NCI-H2196 (cell line): ENCODE measurements around the gene RBM44.
"Not testable (repeated sequence)": the region's sequence is repeated elsewhere in the genome, so short reads cannot be mapped to it uniquely, and the experiment has no call there.

Experiments
- DNase-seq: peaks from one replicate; lab custom pipeline; 2025; ENCODE audit not compliant: unreplicated experiment; lab: John Stamatoyannopoulos, UW

The RBM44 gene, protein sequence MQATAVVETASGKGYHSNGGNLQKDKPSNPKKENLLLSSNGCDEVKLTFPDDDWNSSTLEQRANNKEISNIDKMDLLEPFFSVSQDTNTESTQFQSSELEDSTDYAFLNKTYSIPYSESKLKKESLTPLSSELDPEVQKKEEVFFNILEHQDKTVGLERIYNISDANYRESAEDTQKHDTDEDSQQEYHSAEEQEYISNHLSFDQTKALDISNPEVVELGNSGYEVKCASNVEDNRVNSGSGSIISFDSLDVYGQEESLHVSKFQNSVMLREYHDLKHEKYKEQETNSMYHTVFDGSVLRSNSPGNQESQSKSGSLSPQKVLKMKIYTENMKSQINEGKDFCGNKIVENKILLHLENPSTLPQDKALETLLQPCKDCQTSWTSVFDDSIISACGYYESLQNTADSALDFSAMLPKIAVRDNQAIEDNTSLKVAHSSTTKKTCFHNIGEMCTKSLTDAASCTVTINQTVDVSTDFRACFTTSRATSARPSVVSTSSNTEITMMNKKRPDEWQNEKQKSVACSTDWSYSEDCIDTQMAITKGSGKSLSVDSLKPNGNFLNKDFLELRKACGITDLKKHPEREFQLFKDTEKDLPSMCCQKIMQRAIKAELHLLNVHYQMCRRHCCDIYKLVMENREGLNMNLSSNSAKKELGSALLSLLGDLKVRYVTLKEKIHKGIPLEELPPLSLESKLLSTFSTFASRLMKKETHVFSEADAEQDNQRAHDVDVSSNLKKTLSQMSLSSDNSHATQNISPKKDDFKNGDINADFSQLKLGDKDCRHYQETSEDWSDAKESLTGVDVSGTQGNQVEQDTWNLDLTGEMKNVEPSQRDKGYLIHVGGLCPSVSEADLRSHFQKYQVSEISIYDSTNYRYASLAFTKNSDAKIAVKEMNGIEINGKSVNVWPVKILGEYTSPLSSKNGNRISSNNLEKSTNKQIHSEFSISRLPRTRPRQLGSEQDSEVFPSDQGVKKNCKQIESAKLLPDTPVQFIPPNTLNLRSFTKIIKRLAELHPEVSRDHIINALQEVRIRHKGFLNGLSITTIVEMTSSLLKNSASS

DNA sequence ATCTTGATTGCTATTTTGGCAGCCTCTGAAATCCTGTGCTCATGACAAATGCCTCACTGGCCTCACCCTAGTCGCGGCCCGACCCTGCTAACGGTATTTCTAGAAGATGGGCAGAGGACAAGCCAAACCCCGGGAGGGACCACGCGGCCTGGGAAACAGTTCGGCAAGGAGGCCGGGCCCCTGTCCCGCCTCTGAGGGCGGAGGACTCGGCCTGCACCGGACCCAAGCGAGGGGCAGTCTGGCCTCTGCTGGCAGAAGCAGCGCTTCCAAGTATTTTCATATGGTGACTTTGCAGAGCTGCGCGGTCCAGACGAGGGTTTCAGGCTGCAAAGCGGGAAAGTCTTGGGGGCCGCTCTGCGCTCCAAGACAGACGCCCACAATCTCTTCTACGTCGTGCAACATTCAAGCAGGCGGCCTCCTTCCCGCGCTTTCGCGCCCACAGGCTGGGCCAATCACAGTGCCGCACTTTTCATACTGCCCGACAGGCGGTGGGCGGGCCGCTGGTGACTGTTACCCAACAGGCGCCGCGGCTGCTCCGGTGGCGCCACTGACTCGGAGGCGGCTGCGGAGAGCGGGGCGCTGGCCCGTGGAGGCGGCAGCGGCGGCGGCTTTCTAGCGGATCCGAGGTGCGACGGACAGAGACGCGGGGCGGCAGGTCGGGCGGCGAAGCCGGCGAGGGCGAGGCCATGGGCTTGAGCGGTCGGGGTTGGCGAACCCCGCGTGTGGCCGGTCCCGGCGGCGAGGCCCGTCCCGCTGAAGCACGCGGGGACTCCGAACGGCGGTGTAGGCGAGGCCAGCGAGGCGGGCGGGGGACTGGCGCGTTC lies at the start of gene RBM44:
Gene RBM44, plus strand, starts transcription at position 544 of the 824 bp plus-strand sequence. CDS start 14,831 bp downstream, outside the sequence.
- no peak for DNase-seq

DNA sequence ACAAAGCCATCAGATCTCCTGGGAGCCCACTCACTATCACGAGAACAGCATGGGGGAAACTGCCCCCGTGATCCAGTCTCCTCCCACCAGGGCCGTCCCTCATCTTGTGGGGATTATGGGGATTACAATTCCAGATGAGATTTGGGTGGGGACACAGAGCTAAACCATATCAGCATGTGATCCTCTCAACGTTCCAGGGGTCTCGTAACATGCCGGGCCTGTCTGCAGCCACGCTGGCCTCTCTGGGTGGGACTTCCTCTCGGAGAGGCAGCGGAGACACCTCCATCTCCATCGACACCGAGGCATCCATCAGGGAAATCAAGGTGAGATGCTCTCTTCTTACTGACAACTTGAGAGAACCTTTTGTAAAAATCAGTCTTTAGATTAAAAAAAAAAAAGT lies 49.6 kb upstream of the RBM44 start:
- no peak for DNase-seq

DNA sequence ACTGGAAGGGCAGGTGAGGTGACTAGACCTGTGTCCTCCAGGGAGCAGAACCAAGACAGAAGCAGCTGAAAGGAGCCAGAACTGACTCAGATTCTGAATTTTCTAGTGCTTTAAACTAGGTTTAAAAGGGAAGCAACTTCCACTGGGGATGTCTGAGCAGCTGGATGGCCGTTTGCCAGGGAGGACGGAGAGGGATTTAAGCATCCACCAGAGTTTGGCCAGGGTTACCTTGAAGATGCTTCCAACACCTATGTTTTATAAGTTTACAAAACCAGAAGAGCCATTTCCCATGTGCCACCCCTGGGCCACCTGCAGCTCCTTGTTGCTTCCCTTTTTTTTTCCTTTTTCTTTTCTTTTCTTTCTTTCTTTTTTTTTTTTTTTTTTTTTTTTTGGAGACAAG lies 48.6 kb upstream of the RBM44 start:
- DNase-seq, result no peak

DNA sequence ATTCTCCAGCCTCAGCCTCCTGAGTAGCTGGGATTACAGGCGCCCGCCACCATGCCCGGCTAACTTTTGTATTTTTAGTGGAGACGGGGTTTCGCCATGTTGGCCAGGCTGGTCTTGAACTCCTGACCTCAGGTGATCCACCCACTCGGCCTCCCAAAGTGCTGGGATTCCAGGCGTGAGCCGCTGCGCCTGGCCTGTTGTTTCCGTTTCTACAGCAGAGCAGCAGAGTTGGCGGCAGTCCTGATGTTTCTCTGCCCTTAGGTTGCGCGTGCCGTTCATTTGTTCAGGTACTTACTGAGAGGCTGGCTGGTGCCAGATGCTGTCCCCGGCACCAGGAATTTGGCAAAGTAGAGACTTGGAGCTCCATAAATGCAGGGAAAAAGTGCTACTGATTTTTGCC lies 48.1 kb upstream of the RBM44 start:
- not testable (repeated sequence) for DNase-seq

DNA sequence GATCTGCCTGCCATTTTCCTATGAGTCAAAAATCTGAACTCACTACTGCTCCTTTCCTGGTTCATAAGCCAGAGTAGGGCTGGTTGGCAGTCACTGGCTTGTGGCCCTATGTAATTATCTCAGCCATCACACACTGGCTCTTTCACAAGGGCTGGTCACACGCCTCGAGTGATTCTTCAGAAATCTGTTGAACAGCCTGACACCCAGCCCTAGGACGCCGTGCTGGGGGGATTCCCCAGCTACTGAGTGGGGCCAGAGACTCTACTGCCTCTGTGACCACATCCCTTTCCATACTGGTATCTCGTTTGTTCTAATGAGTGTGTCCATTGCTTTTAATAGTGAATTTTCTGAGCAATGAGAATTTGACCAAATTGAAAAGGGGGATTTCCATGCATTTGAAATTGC lies 45.8 kb upstream of the RBM44 start:
- DNase-seq, result no peak

DNA sequence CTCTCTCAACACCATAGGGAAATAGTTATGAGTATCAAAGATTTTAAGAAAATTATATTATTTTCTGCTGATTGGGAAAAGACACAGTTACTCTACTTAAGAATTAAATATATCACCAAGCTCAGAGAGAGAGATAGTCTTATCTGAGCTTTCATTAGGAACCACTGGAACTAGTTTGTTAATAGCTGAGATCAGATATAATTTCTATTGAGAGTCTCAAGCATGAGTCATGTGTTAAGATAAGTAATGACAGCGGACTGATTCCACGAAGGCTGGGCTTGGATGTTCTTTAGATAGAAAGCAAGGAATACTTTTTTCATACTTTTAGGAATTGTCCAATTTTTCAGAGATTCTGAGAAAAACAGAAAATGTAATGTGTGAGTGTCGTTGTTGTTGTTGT lies 44.4 kb upstream of the RBM44 start:
- no peak for DNase-seq

DNA sequence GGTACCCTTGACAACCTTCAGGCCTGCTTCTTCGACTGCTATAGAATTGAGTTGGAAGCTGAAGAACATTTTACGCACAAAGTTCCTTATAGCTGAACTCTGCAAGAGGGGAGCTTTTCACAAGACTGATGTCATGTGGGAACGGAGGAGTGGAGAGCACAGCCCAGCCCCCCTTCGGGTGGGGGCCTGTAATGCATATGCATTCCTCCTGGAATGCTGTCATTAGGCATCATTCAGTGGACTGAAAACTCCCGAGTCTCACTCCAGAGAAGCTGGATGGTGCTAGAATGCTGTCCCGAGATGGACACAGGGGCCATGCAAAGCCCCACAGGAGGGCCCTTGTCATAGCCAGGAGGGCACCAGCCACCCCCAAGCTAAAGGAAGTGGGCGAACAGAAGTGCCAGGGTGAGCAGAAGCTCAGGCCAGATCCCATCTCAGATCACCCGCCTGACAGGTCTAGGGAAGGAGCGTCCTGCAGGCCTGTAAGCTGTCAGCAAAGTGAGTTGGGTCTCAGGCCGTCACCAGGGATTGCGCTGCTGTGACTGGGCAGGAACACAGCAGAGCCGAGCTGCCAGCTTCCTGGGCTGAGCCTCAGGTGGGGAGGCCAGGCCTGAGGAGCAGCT lies 43.8 kb upstream of the RBM44 start:
- DNase-seq, result no peak

DNA sequence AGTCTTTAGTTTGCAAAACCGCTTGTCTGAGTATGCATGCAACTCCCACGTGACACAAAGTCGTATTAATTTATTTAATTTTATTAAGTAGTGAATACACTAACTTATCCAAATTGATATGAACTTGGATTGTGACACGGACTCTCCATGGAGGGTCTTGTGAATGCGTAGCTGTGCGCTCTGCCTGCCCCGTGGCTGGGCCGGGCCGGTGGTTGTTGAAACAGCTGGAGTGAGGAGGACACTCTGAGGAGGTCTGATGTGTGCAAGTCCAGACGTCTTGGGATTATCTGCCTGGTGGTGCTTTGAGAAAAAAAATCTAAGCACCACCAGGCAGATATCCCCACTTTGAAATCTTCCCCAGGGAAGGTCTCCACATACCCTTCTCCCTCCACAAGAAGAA lies 41.0 kb upstream of the RBM44 start:
- DNase-seq, result no peak

DNA sequence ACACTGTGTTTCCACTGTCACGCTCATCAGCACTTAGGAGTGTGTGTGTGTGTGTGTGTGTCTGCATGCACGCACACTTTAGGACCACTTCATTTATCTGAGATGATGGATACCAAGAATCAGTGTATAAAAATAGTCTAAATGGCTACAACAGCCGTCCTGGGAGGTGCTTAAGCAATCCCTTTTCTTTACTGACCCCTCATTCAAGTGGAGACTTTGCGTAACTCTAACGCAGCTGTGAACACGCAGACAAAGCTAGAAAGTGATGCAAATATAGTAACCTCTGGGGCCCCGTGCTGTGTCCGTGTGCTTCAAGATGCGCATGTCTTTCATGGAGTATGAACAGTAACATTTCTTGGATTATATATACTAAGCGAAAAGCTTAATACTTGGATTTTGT lies 40.4 kb upstream of the RBM44 start:
- no peak for DNase-seq

DNA sequence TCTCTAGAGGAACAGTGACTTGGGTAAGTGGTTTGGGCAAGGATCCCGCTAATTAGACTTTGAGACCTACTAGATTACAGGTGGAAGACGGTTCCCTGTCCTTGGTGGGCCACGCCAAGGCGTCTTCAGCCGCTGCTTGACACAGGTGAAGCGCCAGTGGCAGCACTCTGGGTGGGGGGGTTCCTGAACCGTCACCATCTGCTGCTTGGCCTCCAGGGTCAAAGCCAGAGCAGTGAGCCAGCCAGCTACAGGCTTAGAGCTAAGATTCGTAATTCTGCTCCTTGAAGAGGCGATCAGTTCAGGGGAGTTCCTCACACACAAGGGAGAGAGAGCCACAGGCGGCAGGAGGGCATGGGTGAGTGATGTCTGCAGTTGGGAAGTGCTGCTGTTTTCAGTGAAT lies 39.4 kb upstream of the RBM44 start:
- no peak for DNase-seq

DNA sequence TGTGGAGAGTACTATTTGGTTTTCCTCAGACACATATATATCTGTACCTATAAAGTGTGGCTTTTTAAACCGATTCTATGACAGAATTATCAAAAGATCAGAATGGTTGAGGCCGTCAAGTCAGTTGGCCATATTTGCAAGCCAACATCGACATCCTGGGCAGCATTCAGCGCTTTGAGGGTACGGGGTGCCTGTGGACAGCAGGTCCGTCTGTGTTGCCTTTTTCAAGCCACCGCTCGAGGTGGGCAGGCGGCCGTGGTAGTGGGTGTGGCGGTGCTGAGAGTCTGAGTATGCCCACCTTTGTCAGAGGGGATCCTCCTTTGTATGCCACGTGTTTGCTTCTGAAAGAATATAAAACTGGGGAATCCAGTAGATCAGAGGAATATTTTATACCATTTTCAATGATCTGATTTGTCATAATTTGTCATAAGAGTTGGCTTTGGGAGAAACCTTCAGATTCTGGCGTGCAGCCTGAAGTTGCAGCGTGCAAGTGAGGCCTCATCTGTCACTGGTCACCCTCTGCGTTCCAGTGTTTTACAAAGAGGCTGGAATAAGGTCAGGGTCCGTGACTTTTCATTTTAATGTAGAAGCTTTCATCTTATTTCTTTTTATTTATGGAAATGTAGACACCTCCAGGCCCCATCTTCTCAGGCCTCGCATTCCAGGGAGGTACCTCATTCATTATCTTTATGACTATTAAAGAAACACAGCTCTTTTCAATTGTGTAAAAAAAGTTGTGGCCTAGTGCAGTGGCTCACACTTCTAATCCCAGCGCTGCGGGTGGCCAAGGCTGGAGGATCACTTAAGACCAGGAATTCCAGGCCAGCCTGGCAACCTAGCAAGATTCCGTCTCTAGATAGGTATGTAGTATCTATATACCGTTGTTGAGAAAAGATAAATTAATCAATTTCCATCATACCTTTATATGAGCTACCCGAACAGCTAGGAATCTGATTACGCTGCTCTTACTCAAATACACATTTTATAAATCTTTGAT lies 37.8 kb upstream of the RBM44 start:
- DNase-seq, result no peak

DNA sequence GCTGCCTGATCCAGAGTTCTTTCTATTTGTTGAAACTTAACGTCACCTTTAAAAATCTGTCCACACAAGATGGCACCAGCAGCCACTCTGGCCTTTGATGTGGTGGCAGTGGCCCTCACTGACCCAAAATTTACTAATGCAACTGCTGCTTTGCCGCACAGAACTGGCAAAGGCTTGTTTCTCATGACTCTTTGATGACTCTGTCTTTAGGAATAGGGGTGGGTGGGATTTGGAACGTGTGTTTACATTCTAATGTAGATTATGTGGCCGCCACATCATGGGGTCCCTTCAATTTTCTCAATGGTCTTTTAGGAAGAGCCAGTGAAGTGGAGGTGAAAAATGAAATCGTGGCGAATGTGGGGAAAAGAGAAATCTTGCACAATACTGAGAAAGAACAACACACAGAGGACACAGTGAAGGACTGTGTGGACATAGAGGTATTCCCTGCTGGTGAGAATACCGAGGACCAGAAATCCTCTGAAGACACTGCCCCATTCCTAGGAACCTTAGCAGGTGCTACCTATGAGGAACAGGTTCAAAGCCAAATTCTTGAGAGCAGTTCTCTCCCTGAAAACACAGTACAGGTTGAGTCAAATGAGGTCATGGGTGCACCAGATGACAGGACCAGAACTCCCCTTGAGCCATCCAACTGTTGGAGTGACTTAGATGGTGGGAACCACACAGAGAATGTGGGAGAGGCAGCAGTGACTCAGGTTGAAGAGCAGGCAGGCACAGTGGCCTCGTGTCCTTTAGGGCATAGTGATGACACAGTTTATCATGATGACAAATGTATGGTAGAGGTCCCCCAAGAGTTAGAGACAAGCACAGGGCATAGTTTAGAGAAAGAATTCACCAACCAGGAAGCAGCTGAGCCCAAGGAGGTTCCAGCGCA lies 36.0 kb upstream of the RBM44 start:
- DNase-seq, result not testable (repeated sequence)

DNA sequence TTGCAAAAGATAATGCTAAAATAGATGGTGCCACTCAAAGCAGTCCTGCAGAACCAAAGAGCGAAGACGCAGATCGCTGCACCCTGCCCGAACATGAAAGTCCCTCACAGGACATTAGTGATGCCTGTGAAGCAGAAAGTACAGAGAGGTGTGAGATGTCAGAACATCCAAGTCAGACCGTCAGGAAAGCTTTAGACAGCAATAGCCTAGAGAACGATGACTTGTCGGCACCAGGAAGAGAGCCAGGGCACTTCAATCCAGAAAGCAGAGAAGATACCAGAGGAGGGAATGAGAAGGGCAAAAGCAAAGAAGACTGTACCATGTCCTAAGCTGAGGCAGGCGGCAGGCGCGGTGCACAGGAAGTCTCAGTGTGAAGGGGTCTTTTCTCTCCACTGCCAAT lies 34.8 kb upstream of the RBM44 start:
- no peak for DNase-seq

DNA sequence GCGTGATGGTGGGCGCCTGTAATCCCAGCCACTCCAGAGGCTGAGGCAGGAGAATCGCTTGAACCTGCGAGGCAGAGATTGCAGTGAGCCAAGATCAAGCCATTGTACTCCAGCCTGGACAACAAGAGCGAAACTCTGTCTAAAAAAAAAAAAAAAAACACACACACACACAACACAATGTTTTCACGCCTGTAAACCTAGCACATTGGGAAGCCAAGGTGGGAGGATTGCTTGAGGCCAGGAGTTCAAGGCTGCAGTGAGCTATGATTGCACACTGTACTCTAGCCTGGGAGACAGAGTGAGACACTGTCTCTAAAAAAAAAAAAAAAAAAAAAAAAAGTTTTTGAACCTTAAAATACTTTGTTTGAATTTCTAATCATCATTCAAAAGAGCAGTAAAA lies 33.5 kb upstream of the RBM44 start:
- DNase-seq, result not testable (repeated sequence)

DNA sequence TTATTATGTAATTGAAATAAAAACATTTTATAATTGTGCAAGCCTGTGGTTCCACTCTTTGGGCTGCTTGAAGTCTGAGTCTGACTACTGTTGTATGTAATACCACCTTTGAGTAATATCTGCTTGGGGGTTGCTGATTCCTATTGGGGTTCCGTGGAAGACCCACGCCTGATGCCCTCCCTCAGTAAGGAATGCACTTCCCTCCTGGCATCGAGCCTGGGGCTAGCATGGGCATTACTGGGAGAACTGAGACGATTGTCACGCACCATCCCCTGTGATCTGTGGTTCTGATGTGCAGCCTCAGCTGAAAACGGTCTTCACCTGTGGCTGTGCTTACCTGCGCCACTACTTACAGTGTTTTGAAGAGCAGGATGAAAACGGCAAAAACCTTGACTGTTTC lies 32.7 kb upstream of the RBM44 start:
- DNase-seq, result no peak

DNA sequence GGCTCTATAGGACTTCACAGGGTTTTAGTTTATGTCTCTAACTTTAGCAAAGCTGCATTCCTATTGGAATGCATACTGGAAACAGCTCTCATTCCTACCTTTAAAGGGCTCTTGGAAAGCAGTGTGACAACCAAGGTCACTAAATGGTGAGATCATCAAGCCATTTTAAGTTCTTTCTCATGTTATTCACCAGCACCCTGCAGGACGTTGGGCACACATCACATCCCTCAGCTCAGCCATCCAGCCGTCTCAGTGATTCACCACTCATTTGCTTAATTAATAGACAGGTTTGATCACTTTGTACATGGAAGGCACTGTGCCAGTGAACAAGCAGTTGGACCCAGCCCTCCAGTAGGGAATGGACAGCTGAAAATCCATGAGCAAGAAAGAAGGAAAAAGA lies 32.2 kb upstream of the RBM44 start:
- DNase-seq, result no peak

DNA sequence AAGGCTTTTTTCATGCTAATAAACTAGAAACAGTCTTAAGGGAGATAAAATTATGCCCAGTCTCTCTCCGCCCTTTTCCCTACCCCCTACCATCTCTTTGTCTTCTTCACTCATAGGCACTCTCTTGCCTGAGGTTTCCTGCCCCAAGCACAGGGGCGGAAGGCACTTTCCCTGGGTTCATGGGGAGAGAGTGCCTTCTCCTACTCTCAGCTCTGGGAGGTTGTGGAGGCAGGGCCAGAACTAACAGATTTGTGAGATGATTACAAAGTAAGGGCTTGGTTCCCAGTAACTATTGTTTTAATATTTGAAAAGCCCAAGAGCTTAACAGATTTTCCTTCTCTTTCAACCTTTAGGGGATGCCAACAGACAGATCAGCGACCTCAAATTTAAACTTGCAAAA lies 26.1 kb upstream of the RBM44 start:
- DNase-seq, result no peak

DNA sequence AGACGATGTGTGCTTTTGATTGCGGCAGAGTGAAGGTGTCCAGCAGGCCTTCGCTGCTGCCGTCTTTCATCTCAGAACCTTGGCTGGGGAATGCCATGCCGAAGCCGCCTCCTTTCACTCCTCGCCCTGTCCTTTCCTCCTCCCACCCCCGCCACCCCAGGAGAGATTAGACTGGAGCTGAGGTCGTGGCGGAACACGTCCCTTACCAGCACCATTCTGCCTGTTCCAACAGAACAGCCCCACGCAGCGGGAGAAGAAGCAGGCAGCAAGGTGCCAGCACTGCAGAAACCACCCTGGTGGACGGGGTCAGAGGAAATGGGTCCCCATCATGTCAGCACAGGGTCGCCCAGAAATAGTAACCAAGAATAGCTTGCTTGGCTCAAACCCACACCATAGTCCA lies 24.8 kb upstream of the RBM44 start:
- no peak for DNase-seq
